ENCODE data around the gene CTTNBP2.

The CTTNBP2 gene

DNA sequence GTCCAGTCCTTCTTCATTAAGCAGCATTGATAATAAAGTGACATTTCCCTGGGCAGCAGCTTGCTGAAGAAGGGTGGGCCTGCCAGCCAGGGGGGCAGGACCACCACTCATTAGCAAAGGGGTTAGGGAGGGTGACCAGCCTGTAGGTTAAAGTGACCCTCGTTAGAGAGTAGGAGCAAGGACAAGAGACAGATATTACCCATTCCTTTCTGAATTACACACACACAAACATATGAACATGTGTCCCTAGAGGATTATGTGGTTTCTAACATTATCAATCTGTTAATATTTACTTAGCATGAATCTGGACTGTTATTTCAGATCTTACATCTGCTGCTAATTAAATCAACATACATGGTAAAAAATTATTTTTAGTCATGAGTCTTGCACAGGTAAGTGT, 88.9 kb downstream of the CTTNBP2 start:
- DNase-seq = no peak

DNA sequence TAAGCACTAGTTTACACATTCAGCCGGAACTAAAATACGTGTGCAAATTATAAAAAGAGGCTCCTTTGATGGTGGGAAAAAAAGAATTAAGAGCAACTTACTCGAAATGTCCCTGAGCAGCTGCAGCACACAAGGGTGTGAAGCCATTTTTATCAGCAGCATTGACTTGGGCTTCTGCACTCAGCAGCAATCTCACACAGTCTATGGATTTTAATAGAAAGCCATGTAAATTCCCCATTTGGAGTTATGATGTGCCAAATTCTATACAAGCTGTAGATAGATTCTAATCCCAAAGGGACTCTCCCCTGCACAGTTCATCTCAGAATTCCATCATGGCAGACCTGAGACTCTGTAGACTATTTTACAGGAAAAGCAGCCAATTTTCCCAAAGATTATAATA, 90.5 kb downstream of the CTTNBP2 start:
- no peak for DNase-seq

DNA sequence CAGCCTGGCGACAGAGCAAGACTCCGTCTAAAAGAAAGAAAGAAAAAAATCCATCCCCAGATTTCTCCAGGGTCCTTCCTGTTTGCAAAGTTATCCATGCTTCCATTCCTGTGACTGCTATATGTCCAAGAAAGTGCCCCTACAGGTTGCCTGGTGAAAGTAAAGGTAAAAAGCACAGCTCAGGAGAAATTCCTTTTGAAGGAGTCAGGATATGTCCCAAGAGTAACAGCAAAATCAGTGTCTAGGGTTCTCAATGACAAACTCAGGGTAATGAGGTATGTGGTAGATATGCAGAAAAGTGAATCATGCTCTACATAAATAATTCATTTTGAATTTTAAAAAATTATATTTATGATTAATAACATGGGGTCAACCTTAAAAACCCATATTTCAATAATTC, 91.5 kb downstream of the CTTNBP2 start:
- DNase-seq = no peak

DNA sequence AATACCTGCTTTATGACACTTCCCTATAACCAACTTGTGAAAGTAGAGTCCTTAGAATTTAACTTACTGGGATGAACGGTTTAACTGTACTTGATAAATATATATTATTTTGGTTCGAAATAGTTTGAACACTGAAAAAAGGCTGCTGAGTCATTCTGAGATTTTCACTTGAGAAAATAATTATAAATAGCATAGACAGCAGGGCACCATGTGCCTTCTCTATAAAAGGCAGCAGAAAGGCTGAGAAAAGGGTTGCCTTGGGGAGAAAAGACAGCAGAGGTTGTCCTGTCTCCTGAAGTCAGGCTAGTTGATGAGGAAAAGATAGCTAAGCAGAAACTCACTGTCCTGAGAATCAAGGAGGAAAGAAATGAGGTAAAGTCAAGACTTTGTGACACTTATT, 92.4 kb downstream of the CTTNBP2 start:
- DNase-seq = no peak

DNA sequence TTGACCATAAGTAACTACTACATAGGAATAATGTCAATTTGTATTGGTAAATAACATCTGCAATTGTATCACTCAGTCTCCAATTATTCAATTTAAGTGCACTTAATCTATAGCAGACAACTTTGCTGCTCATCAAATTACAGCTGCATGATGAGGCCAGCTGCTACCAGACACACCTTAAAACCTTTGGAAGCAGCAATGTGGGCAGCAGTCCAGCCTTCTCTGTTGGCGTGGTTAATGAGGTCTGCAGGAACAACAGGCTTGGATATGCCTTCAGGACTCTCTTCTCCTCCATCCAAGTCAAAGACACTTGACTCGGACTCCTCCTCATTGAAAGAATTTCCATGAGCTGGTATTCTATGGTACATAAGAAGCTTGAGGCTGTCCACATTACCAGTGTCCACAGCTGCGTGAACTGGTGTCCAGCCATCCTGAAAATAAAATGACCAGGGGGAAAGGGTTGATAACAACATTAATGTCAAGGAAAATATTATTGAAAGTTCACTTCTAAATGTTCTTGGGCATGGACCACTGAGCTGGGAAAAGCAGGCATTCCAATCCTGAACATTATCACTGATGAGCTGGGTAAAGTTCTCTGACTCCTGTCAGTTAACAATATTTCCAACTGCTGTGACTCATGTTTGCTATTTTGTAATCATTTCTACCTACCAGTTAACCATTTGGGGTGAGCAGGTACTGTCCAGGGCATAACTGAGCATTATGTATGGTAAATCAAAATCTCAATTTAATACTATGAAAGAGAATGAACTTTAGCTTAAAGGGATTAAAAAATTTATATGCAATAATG, 95.7 kb downstream of the CTTNBP2 start:
- no peak for DNase-seq

DNA sequence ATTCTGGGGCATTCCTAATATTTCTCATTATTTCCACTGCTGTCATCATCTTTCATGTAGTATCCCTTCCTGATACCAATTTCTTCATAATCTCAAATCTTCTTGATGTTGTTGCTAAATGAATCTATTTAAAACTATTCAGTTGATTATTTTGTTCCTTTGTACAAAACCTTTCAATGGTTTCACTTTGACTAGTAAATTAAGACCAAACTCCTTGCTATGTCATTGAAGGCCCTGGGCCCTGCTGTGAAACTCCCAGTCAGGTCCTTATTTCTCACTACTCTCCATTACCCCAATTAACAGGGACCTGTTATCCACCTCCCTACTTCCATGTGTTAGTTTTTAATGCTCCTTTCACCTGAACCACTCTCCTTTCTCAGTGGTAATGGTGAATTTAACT, 97.0 kb downstream of the CTTNBP2 start:
- no peak for DNase-seq

DNA sequence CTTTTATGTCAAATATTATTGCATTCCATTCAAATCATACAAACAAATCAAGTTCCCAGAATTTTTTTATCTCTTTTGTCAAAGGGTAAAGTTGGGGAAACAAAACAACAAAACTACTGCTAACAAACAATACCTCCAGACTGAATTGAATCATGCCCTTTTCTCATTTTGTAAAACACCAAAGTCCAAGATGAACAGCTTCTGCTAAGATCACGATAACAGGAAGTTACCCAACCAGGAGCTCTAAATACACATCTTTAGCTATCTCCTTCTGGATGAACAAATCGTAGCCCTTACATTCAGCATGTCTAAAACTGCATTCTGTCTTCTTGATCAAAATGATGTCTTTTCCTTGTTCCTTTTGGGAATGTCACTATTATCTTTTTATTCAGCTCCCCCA, 97.4 kb downstream of the CTTNBP2 start:
- no peak for DNase-seq

DNA sequence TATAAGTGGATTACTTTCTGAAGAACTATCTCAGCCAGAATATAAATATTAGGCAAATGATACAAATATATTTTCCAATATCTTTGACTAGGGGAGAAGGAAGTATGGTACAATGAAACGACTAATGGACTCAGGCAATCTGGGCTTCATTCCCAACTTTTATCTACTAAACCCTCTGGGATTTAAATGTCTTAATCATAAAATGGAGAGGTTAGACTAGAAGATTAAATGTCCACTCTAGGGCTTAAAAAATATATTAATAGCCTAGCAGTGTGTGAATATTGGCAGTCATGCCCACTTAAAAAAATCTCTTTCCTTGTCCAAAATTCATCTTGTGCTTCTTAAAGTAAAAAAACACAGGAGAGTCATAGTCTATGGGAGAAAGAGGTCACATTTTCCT, 98.3 kb downstream of the CTTNBP2 start:
- no peak for DNase-seq

DNA sequence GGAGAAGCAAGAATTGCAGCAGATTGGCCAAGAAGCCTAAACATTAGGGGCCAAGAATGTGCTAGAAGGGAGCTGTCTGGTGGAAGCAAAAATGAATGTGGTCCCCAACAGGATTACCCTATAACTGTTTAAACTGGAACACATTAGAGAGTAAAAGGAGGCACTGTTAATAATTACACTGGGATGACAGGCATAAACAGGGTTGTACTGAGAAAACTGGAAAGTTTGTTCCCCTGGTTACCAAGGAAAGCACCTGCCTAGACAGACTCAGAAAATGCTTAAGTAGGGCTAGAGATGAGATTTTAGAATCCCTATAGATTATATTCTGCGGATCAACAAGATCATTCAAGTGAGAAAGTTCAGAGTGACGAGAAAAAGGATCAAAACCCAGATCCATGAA, 100.8 kb downstream of the CTTNBP2 start:
- no peak for DNase-seq

DNA sequence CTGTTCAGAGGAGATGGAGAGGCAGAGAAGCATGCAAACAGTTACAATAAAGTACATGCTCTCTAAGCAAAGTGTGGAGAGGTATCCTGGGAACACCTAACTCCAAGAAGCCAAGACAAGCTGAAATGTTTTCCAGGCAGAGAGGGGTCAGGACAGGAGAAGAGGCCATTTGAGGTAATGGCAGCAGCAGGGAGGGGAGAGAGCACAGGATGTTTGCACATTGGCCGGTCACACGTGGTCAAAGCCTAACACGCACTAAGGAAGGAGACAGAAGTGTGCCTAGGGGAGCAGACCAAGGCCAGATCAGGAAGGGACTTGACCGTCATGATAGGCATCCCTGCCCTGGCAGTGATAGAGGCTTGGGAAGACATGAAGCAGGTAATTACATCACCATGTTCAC, 101.5 kb downstream of the CTTNBP2 start:
- DNase-seq = no peak

DNA sequence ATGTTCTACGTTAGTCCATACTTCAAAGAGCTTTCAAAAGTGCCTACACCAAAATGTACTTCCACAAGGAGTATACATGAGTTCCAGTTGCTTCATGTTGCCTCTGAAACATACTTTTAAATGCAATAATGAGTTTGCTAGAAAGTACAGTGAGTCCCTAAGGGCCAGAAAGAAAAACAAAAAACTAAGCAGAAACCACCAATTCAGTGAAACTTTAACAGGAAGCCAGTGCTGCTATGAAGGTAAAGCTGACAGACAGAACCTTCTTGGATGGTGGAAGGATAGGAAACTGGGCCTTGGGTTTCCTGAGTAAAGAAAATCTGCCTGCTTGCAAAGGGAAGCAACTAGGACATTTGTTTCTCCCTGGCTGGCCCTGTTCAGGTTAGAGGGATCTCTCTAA, 104.2 kb downstream of the CTTNBP2 start:
- DNase-seq = no peak

DNA sequence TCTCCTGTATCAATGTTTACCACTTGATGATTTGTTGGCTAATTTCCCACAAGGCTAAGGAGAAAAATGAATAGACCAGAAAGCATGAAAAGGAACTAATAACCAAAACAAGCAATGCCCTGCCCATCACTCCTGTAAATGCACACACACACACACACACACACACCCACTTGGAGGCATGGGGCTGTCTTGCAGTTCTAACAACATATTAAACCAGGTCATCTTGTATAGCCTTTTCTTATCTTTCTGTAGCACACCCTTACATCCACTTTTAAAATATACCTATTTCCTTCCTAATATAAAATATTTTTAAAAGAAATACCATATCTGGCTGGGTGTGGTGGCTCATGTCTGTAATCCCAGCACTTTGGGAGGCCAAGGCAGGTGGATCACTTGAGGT, 105.3 kb downstream of the CTTNBP2 start:
- no peak for DNase-seq

DNA sequence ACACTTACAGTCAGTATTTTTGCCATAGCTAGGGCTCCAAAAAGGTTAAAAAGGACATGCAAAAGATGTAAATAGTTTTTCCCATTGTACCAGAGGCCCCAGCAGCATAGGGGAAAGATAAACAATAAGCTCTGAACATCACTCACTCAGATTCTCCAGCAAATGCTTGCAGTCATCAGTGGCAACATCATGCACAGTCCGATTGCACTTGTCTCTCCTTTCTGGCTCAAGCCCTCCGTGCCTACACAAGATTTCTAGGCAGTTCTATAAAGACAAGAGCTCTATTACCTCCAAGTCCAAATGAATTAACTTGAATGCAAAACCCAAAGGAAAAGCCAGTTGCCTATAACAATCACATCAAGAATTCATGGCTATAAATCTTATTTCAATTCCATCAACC, 106.3 kb downstream of the CTTNBP2 start:
- no peak for DNase-seq

DNA sequence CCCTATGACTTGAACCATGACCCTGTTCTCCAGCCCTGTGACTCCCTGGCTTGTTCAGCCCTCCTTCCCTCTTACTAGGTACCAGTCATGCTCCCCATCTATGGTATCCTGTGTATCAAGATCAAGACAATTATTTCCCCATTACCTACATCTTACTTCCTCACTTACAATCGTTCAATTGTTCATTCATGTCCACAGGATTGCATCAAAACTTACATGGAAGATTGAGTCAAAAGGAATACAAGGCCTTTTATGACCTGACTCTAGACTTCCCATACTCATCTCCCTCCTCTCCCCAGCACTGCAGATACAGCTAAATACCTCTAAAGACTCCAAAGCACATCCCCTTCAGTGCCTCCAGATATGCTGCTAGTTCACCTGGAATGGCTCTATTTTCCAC, 109.2 kb downstream of the CTTNBP2 start:
- no peak for DNase-seq

DNA sequence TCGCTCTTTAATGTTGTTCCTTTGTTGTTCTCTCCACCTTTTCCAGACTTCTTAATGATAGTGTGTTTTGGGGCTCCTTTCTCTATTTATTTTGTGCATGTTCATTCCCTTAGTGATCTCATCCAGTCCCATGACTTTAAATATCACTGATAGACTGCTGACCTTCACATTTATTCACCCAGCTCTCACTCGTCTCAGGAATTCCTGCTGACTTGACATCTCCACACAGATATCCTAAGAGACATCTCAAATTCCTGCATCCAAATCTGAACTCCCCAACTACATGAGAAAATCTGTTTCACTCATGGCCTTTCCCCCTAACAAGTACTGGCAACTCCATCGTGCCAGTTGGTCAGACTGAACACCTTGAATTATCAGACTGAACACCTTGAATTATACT, 111.2 kb downstream of the CTTNBP2 start:
- no peak for DNase-seq

DNA sequence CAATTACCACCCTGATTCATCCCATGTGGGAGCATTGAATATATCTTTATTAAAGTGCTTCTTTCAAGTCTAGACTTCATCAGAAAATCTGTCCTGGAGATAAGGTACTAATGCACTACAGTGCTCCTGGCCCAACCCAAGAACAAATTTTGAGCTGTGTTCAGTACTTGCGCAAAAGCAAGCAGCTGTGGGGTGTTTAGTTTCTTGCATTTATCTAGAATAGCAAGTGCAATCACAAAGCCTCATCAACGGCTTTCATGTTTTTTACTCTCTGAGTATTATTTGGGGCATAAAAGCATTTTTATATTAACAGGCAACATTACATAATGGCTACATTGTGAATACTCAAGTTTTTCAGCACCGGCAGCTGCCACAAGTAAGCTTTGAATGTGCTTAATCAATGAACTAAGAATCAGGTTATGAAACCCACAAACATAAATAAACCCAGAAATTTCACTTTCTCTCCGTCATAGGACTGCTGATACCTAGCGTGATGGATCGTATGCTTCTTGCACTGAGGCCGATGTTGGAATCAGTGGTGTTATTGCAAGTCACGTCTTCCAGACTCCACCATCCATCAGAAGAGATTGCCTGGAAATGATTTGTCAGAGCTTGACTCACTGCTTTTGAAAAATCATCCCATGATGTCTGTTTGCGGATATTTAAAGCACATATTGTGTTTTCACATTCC, 113.1 kb downstream of the CTTNBP2 start:
- no peak for DNase-seq

DNA sequence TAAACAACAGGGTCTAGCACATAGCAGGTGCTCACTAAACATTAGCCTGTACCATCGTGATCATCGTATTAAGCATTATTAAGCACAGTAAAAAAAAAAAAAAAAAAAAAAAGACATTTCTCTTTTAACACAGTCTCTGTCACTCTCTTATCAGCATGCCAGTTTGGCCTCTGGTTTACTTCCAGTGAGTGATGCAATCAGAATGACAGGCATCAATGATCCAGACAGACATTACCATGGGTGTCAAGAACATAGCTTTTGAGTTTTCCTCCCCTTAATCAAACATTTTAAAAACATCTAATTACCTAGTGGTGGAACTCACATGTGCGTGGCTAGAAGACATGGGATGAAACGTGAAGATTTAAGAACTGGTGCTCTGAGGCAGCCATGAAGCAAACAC, 115.8 kb downstream of the CTTNBP2 start:
- DNase-seq = no peak

DNA sequence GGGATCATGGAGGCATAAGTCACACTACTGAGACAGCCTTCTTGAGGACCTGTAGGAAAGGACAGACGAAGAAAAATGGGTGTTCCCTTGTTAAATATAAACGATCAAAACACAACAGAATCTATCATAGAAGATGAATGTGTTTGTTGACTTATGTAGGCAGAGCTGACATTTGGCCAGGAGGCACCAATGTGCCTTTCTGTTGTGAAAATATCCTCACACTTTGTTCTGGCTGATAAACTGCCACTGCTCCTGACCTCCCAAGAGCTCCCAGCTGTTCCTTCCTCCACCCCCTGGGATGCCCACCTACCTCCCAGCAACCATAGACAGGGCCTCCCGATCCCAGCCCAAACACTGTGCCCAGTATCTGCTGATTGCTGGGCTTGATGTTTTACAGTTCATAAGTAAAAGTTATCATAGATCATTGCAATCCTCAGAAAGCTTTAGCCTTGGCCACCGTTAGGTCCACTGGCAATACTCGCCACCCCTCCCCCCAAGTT, 116.6 kb downstream of the CTTNBP2 start:
- DNase-seq = no peak

DNA sequence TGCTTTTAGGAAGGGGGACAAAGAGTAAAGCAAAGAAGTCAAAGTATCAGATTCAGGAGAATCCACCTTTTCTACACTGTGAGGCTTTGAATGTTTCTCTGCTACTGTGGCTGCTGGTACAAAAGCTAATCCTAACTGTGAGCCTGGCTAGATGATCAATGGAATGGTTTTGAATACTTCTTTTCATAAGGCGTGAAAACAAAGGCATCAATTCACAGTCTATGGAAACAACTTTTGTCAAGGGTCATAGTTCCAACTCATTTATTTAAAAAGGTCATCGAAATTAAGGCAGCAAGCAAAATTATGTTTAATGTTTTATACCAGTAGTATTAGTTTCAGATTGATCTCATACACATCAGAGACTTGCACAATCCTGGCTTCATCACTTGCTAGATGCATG, 118.1 kb downstream of the CTTNBP2 start:
- no peak for DNase-seq

DNA sequence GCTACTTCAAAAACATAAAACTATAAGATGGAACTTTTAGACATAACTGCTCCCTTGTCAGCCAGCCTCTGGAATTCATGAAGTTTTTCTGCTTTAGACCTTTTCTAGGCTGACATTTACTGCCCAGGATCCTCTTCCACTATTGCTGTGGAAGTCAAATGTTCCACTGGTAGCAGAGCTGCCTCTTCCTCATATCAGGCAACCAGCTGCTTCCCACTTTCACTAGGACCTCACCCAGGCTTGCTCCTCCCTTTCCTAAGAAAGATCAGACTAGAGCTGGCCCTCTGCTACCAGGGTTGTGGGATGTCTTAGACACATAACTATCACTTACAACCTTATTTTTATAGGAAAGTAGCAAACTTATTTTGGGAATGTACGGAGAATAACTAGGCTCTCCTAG, 121.5 kb downstream of the CTTNBP2 start:
- DNase-seq = no peak

DNA sequence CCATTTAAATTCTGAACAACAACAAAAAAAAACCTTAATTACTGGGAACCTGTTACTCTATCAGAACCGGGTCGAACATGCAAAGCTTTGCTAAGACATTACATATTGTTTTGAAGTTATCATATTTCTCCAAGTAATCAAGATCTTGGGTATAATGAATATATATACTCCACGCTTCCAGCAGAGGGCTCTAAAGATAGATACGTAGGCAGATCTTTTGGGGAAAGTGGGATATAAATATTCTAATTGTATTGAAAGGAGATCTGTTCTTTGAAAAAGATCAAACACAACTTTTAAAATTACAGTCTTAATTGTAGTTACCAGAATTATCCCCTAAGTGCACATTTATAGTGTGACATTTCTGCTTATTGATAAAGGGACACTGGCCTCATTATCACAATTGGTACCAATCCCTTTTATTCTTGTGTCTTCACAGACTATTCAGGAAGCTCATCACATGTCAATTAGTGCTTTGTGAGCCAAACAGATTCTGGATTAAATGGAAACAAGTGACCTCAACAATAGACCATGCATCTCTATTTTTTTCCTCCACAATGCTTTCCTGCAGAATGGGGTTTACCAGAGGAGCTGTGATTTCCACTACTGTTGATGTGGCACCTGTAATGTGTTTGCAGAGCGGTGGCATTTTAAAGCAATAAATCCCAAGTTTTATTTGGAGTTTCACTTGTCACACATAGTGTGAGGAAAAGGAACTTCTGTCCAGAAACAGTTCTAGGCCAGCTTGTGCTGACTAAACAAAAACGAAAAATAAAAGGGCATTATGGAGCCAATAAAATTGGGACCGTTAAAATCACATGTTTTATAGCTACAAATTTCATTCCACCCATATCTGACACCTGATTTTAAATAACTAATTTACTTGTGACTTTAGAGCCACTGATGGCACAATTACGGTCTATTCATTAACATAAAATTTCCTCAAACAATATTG, 122.4 kb downstream of the CTTNBP2 start:
- DNase-seq = no peak

DNA sequence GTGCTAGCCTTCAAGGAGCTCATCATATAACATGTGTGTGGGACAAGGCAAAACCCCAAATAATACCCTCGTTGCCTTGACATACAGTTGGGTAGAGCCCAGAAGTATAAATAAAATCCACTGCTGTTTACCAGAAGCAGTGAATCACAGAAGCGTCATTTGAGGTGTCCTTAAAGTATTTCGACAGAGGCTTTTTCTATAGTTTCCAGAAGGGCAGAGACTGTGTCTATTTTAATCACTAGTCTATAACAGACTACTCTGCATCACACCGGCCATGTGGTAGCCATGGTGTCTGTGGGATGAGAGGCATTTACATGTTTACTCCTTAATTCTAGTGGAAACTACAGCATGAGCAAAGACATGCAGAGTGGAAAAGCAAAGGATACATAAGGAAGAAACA, 131.3 kb downstream of the CTTNBP2 start:
- DNase-seq = no peak

DNA sequence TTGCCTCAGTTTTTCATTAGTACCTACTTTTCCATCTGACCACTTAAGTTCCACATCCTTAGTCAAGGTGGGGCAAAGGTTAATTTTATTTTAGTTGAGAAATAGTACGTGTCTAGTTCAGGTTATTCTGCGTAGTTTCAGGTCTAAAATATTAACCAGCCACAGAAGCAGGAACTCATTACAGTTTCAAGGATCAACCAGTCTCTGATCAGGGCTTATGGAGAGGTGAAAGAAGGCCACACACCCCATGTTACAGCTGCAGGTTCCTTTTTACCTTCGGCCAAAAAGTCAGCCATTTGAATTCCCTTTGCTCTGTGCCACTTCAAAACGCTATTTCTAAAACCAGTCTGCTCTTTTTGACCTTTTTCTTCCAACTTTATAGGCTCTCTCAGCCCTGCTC, 134.2 kb downstream of the CTTNBP2 start:
- DNase-seq = no peak
